IMR-90 (cell line): ENCODE results near the gene DDIAS. TPM values are rescaled to one million over a fixed set of nuclear protein-coding genes. Genes with fewer than 3 reads are reported as not detected.

Source experiments
- ATAC-seq: fragments of 200-7000 bp; cut with Tn5 transposase; 2 replicates; pipeline ENCODE4 v1.9.1; 2020; ENCODE audit warnings: low read depth, mild to moderate bottlenecking, moderate library complexity
- BruUV-seq: library from RNA; stranded (reverse); fragments of 400-500 nt; replicated peaks from 2 replicates; lab custom pipeline; 2021; lab: Mats Ljungman, UMichigan
- CTCF ChIA-PET: fragments of 300-600 bp; formaldehyde crosslinking; extraction: SDS; loops from one replicate; lab custom pipeline; 2021; ENCODE audit warnings: antibody characterized with exemption; lab: Yijun Ruan, JAX
- POLR2A ChIA-PET: fragments of 300-600 bp; sonication (Branson Sonifier 250); formaldehyde crosslinking; loops from one replicate; lab custom pipeline; 2022; ENCODE audit warnings: antibody characterized with exemption; ENCODE audit not compliant: unreplicated experiment; lab: Charles Lee
- DNase-seq: peaks from one replicate; pipeline ENCODE4 v3.0.0; 2013
- H2AFZ ChIP-seq: replicated peaks from 2 replicates; pipeline ENCODE3; 2013; ENCODE audit warnings: low read length, mild to moderate bottlenecking; ENCODE audit not compliant: poor library complexity
- H2AK5ac ChIP-seq: 2 replicates; pipeline ENCODE4 v1.6.1; 2013; ENCODE audit warnings: low read depth, low read length, inconsistent platforms
- H2AK9ac ChIP-seq: replicated peaks from 2 replicates; pipeline ENCODE3; 2013; ENCODE audit warnings: mild to moderate bottlenecking, low read depth, low read length, moderate library complexity; ENCODE audit not compliant: poor library complexity
- H2BK120ac ChIP-seq: 2 replicates; pipeline ENCODE4 v1.6.1; 2013; ENCODE audit warnings: low read depth, low read length, inconsistent platforms
- H2BK15ac ChIP-seq: 3 replicates; pipeline ENCODE4 v1.6.1; 2013; ENCODE audit warnings: low read depth, low read length, inconsistent platforms
- H2BK20ac ChIP-seq: 2 replicates; pipeline ENCODE4 v1.6.1; 2013; ENCODE audit warnings: low read depth, mild to moderate bottlenecking, inconsistent platforms, low read length, moderate library complexity
- H2BK5ac ChIP-seq: 2 replicates; pipeline ENCODE4 v1.6.1; 2013; ENCODE audit warnings: mild to moderate bottlenecking, low read depth, low read length, inconsistent platforms; ENCODE audit not compliant: poor library complexity, severe bottlenecking
- H3K14ac ChIP-seq: replicated peaks from 2 replicates; pipeline ENCODE4 v1.6.1; 2013; ENCODE audit warnings: low read depth, low read length, inconsistent platforms
- H3K18ac ChIP-seq: 2 replicates; pipeline ENCODE4 v1.6.1; 2013; ENCODE audit warnings: low read depth, low read length, control low read depth
- H3K23ac ChIP-seq: 2 replicates; pipeline ENCODE4 v1.6.1; 2013; ENCODE audit warnings: low read depth, low read length, inconsistent platforms
- H3K27ac ChIP-seq: 2 replicates; pipeline ENCODE4 v1.5.1; 2013; ENCODE audit warnings: mild to moderate bottlenecking, control low read depth, low read length; ENCODE audit not compliant: insufficient read depth
- H3K27me3 ChIP-seq: 2 replicates; pipeline ENCODE4 v1.6.1; 2013; ENCODE audit warnings: low read length; ENCODE audit not compliant: control insufficient read depth, insufficient read depth
- H3K36me3 ChIP-seq: 2 replicates; pipeline ENCODE4 v1.6.1; 2013; ENCODE audit warnings: low read length, mixed read lengths; ENCODE audit not compliant: control insufficient read depth, insufficient read depth
- H3K4ac ChIP-seq: 2 replicates; pipeline ENCODE4 v1.6.1; 2013; ENCODE audit warnings: low read depth, low read length, inconsistent platforms
- H3K4me1 ChIP-seq: 2 replicates; pipeline ENCODE4 v1.6.1; 2013; ENCODE audit warnings: low read length, mixed read lengths; ENCODE audit not compliant: control insufficient read depth, insufficient read depth
- H3K4me2 ChIP-seq: 2 replicates; pipeline ENCODE4 v1.6.1; 2013; ENCODE audit warnings: low read depth, mild to moderate bottlenecking, control low read depth, low read length, moderate library complexity
- H3K4me3 ChIP-seq: 2 replicates; pipeline ENCODE4 v1.5.1; 2013; ENCODE audit warnings: low read depth, mild to moderate bottlenecking, control low read depth, low read length, moderate library complexity; ENCODE audit not compliant: insufficient read depth
- H3K56ac ChIP-seq: 2 replicates; pipeline ENCODE4 v1.6.1; 2013; ENCODE audit warnings: low read length, inconsistent platforms; ENCODE audit not compliant: insufficient read depth; ENCODE audit errors: extremely low read depth
- H3K79me1 ChIP-seq, 2 experiments: 2 replicates each; pipeline ENCODE4 v1.6.1; 2013; ENCODE audit warnings: low read length in 2 of 2, inconsistent platforms in 1 of 2, low read depth in 1 of 2
- H3K9ac ChIP-seq: 2 replicates; pipeline ENCODE4 v1.6.1; 2013; ENCODE audit warnings: low read depth, low read length, control low read depth
- H3K9me1 ChIP-seq: 2 replicates; pipeline ENCODE4 v1.6.1; 2013; ENCODE audit warnings: low read length, inconsistent platforms; ENCODE audit not compliant: insufficient read depth
- H3K9me3 ChIP-seq: 2 replicates; pipeline ENCODE4 v1.6.1; 2013; ENCODE audit warnings: low read length; ENCODE audit not compliant: control insufficient read depth, insufficient read depth
- H4K20me1 ChIP-seq: 2 replicates; pipeline ENCODE4 v1.6.1; 2013; ENCODE audit warnings: low read length, inconsistent platforms; ENCODE audit not compliant: insufficient read depth
- H4K5ac ChIP-seq: 2 replicates; pipeline ENCODE4 v1.6.1; 2013; ENCODE audit warnings: mild to moderate bottlenecking, low read depth, low read length, control low read depth
- H4K8ac ChIP-seq, 2 experiments: 2 replicates each; pipeline ENCODE4 v1.6.1; 2013; ENCODE audit warnings: low read depth in 2 of 2, low read length in 2 of 2, control low read depth in 1 of 2, inconsistent platforms in 1 of 2
- H4K91ac ChIP-seq: 2 replicates; pipeline ENCODE4 v1.6.1; 2013; ENCODE audit warnings: low read depth, low read length, inconsistent platforms; ENCODE audit not compliant: insufficient read depth
- BHLHE40 ChIP-seq: fragments of 150-350 bp; IDR thresholded peaks from 2 replicates; pipeline ENCODE4 v1.6.1; 2016; ENCODE audit warnings: mild to moderate bottlenecking, low read depth, low read length
- CEBPB ChIP-seq: IDR thresholded peaks from 2 replicates; pipeline ENCODE4 v1.6.1; 2012; ENCODE audit warnings: low read depth, low read length, improper control_type of control experiment
- CHD1 ChIP-seq: IDR thresholded peaks from 2 replicates; pipeline ENCODE4 v1.6.1; 2012; ENCODE audit warnings: low read depth, low read length, improper control_type of control experiment
- CTCF ChIP-seq: conservative IDR thresholded peaks from 2 replicates; pipeline ENCODE4 v1.5.1; 2012; ENCODE audit warnings: mild to moderate bottlenecking, low read depth, low read length, improper control_type of control experiment
- ELK1 ChIP-seq: fragments of 150-350 bp; IDR thresholded peaks from 2 replicates; pipeline ENCODE4 v1.6.1; 2016; ENCODE audit warnings: low read depth, mild to moderate bottlenecking, low read length, moderate library complexity, borderline replicate concordance
- FOS ChIP-seq: fragments of 150-350 bp; IDR thresholded peaks from 2 replicates; pipeline ENCODE4 v1.6.1; 2016; ENCODE audit warnings: low read depth, low read length
- MAZ ChIP-seq: IDR thresholded peaks from 2 replicates; pipeline ENCODE4 v1.6.1; 2012; ENCODE audit warnings: low read depth, mild to moderate bottlenecking, low read length, improper control_type of control experiment, moderate library complexity, borderline replicate concordance
- NFE2L2 ChIP-seq: fragments of 150-350 bp; IDR thresholded peaks from 2 replicates; pipeline ENCODE4 v1.6.1; 2016; ENCODE audit warnings: low read depth, mild to moderate bottlenecking, low read length
- RAD21 ChIP-seq: IDR thresholded peaks from 2 replicates; pipeline ENCODE4 v1.6.1; 2012; ENCODE audit warnings: low read length, improper control_type of control experiment
- RCOR1 ChIP-seq: IDR thresholded peaks from 2 replicates; pipeline ENCODE4 v1.6.1; 2012; ENCODE audit warnings: mild to moderate bottlenecking, low read length, improper control_type of control experiment; ENCODE audit not compliant: insufficient replicate concordance
- SMC3 ChIP-seq: fragments of 150-350 bp; IDR thresholded peaks from 2 replicates; pipeline ENCODE4 v1.6.1; 2016; ENCODE audit warnings: low read depth, mild to moderate bottlenecking, antibody characterized with exemption, low read length, moderate library complexity
- USF2 ChIP-seq: fragments of 150-350 bp; IDR thresholded peaks from 2 replicates; pipeline ENCODE4 v1.6.1; 2017; ENCODE audit warnings: mild to moderate bottlenecking, antibody characterized with exemption, low read length, low read depth
- WGBS, 2 experiments: methylation state at CpG; one replicate each; pipeline versions ENCODE4 v1.1.5 to v1.1.7; 2013; ENCODE audit warnings: missing lambda C conversion rate in 2 of 2; ENCODE audit not compliant: insufficient read length in 1 of 2; ENCODE audit errors: extremely low coverage in 2 of 2; 5-methylcytosine and 5-hydroxymethylcytosine counted together
- dilution Hi-C: fragments of 300-500 bp; cut with HindIII; formaldehyde crosslinking; loops from one replicate; pipeline ENCODE4 v1.14.3; 2018; ENCODE audit warnings: low sequenced_read_pairs; ENCODE audit not compliant: unreplicated experiment
- in situ Hi-C: fragments of 300-500 bp; cut with MboI; formaldehyde crosslinking; loops from 3 replicates; pipeline ENCODE4 v1.14.3; 2019; ENCODE audit warnings: low sequenced_read_pairs, inconsistent platforms, mixed read lengths
- intact Hi-C: fragments of 100-400 bp; cut with micrococcal nuclease; formaldehyde crosslinking; loops from 2 replicates; pipeline ENCODE4 v1.10.0; 2022
- polyA plus RNA-seq, 3 experiments: library from polyadenylated mRNA; depleted of rRNA; stranded (reverse); fragments of >200 nt; gene quantifications; 2 replicates each; pipeline ENCODE4 v1.2.3, GENCODE V29; 2012; ENCODE audit warnings: low replicate concordance in 1 of 3
- total RNA-seq: library from RNA; depleted of rRNA; stranded (reverse); fragments of >200 nt; gene quantifications from 2 replicates; pipeline ENCODE4 v1.2.3, GENCODE V29; 2012

Gene DDIAS
- total and polyA plus RNA-seq, 2 of the 4 experiments (the other 2 are of a cell fraction), result 4.3 to 15.8 TPM

- no peak for TF ChIP-seq CEBPB
- no peak for TF ChIP-seq NFE2L2
- TF ChIP-seq CHD1, result no peak
- TF ChIP-seq ELK1, result no peak
Measured at GRCh38 chr11:82889133-82890001, 12.2 kb upstream of the DDIAS start (continued).

DNA sequence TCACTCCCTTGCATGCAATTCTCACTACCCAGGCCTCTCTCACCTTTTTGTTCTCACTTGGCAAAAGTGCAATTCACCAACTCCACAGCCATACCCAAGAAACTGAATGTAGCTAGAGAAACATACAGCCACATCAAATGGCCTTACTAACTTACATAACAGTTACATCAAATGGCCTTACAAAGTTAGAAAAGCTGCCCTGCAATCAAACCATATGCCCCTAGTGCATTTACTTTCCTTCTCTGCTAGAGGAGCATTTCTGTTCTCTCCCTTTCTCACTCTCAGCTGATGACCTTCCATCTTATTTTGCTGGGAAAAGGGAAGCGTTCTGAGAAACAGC lies 11.6 kb upstream of the DDIAS start:
- Histone ChIP-seq H2BK15ac (no peak overlapping the region), H4K91ac (no peak overlapping the region), H3K18ac (no peak overlapping the region), H3K4ac (no peak overlapping the region), H3K9me1 (0 out of 2 replicates have a peak, but pooled peaks cover 3% of the 10 kb centered on the region), H2AK5ac (no peak overlapping the region), H3K36me3 (no peaks in the 10 kb centered on the region), H3K56ac (no peak overlapping the region), H3K4me3 (no peak overlapping the region), H3K9me3 (no peaks in the 10 kb centered on the region), H3K4me2 (no peak overlapping the region), H3K27me3 (no peaks in the 10 kb centered on the region), H3K9ac (no peak overlapping the region), H2BK20ac (no peak overlapping the region), H4K5ac (no peak overlapping the region), H3K23ac (no peak overlapping the region), H2BK120ac (no peak overlapping the region), H2AK9ac (no peak overlapping the region), H3K14ac (no peak overlapping the region), H3K4me1 (no peaks in the 10 kb centered on the region), H2AFZ (no peak overlapping the region), H4K20me1 (no peaks in the 10 kb centered on the region), H4K8ac (no peak overlapping the region), H3K27ac (no peak overlapping the region), H3K79me1 (peaks cover 3 to 12% of the 10 kb centered on the region in 2 experiments; a peak in 3 of 4 replicates), H2BK5ac (no peak overlapping the region)
- dilution Hi-C loops (no loop called here), intact Hi-C loops (no loop called here), in situ Hi-C loops (no loop called here)
- BruUV-seq, result no TSS peak
- CTCF ChIA-PET, result no interaction called here
- DNase-seq (no peak), ATAC-seq (no peak)
- TF ChIP-seq RCOR1 (no peak), RAD21 (no peak), BHLHE40 (no peak), CTCF (no peak), NFE2L2 (no peak), CHD1 (no peak), FOS (no peak), SMC3 (no peak), USF2 (no peak), MAZ (no peak)
- POLR2A ChIA-PET, result no interaction called here
- WGBS, 2 experiments, result no CpG with 5 or more reads among the region's 1 CpG
